DMS79 treated with DMSO at 0.1 percent for 48 hours (cell line): Measurements from ENCODE around the gene WDR73.
"Not testable (repeated sequence)": the region's sequence is repeated elsewhere in the genome, so short reads cannot be mapped to it uniquely, and the experiment has no call there.

ENCODE experiments used
- DNase-seq: peaks from one replicate; lab custom pipeline; 2025; lab: John Stamatoyannopoulos, UW

The WDR73 gene

GRCh38 chr15:84653910-84654688, at the start of gene WDR73:
TSS of gene WDR73 (minus strand) at chr15:84654283. CDS start at chr15:84654274, 9 bp downstream.
- peak; percentile 49 for DNase-seq

GRCh38 chr15:84703808-84704207, 49.7 kb upstream of the WDR73 start:
- DNase-seq: no peak

DNA sequence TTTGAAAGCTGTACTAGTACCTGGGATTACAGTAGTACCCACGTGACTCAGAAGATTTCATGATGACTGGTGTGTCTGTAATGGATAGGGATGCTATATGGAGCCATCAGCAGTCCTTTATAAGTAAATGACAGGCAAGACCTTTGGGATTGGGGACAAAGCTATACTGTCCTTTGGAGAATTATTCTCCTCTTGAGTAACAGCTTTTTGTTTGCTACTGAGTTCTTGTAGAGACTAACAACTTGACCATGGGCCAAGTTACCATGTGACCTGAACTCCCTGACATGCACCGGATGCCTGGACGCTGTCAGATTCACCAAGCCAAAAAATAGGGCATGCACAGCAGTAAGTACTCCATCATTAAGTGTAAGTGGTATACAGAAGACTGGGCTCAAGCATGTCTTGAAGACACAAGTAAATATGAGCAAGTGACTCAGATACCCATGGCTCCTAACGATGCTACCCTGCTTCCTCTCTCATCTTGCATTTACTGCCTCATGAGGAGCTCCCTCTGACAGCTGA, 48.9 kb upstream of the WDR73 start:
- DNase-seq: no peak

GRCh38 chr15:84699538-84700191, 45.6 kb upstream of the WDR73 start:
- DNase-seq: no peak

DNA sequence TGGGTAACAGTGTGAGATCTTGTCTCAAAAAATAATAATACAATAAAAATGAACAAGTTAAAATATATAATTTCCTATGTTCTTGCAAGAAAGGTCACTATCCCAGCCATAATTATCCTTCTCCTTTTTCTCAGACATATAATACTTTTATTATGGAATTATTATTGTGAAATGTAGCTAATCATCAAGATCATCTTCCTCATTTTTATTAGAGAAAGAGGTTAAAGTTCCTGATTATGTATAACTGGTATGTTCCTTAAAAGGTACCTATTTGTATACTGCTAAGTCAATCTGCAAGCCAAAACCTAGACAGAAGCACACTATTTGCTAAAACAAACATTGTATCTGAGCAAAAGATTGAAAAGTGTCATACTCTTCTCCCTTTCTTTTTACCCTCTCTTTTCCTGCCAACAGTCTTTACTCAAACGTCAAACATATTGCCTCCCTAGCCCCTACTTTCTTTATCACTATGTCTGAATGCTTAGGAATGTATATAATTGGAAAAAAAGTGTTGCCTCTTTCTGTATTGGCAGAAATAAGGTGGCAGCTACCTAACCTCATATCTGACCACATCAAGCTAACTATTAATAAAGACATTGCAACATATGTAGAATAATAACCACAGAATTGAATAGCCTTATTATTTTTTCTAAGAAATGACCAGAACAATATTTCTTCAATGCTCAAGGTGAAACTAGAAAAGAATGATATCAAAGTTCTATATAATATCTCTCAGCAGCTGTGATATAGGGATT, 43.3 kb upstream of the WDR73 start:
- DNase-seq: no peak

- no peak for DNase-seq
These were observed 42.7 kb upstream of the WDR73 start for GRCh38 chr15:84696757-84697156.

GRCh38 chr15:84690342-84690741, 36.3 kb upstream of the WDR73 start:
- DNase-seq: no peak

DNA sequence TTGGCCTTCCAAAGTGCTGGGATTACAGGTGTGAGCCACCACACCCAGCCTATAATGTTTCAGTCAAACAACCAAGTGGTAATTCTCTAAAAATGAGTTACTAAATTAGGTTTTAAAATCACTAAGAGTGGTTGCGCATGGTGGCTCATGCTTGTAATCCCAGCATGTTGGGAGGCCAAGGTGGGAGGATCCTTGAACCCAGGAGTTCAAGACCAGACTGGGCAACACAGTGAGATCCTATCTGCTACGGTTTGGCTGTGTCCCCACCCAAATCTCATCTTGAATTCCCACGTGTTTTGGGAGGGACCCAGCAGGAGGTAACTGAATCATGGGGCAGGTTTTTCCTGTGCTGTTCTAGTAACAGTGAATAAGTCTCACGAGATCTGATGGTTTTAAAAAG, 35.8 kb upstream of the WDR73 start:
- DNase-seq: no peak

GRCh38 chr15:84686446-84686845, 32.4 kb upstream of the WDR73 start:
- DNase-seq: not testable (repeated sequence)

DNA sequence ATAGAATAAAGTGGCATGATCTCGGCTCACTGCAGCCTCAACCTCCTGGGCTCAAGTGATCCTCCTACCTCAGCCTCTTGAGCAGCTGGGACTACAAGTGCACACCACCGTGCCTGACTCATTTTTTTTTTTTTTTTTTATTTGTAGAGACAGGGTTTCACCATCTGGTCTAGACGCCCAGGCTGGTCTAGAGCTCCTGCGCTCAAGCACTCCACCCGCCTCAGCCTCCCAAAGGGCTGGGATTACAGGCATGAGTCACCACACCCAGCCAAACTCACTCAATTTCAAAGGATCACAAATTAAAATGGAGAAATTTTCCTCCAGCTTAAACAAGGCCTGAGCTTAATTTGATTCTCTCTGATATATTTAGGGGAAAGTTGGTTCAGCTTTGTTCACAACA, 31.2 kb upstream of the WDR73 start:
- no peak for DNase-seq

DNA sequence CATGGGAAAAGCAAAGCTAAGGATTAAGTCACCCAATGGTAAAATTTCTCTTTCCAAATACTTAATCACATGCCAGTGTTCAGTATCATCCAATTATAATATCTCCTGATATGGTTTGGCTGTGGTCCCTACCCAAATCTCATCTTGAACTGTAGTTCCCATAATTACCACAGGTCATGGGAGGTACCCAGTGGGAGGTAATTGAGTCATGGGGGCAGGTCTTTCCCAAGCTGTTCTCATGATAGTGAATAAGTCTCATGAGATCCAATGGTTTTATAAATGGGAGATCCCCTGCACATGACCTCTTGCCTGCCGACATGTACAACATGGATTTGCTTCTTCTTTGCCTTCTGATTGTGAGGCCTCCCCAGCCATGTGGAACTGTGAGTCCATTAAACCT, 30.0 kb upstream of the WDR73 start:
- no peak for DNase-seq

- no peak for DNase-seq
These were observed 27.7 kb upstream of the WDR73 start for GRCh38 chr15:84681831-84682230.

GRCh38 chr15:84671211-84671610, 17.1 kb upstream of the WDR73 start:
- DNase-seq: peak; percentile 62

DNA sequence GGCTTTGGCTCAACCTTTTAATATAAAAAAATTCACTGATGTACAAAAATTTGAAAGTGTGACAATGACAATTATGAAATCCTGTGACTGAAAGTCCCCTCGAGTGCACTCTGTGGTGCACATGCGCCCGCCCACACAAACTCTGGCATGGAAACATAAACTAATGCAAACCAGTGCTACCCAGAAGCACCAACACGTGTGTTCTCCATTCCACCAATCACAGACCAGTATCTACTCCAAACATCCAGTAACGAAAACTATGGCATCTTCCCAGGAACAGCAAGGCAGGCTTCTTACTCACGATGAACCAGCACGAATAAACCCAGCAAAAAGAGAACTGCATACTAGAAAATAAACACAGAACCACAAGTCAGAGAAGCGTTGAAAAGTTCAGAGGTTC, 15.6 kb upstream of the WDR73 start:
- DNase-seq: no peak

DNA sequence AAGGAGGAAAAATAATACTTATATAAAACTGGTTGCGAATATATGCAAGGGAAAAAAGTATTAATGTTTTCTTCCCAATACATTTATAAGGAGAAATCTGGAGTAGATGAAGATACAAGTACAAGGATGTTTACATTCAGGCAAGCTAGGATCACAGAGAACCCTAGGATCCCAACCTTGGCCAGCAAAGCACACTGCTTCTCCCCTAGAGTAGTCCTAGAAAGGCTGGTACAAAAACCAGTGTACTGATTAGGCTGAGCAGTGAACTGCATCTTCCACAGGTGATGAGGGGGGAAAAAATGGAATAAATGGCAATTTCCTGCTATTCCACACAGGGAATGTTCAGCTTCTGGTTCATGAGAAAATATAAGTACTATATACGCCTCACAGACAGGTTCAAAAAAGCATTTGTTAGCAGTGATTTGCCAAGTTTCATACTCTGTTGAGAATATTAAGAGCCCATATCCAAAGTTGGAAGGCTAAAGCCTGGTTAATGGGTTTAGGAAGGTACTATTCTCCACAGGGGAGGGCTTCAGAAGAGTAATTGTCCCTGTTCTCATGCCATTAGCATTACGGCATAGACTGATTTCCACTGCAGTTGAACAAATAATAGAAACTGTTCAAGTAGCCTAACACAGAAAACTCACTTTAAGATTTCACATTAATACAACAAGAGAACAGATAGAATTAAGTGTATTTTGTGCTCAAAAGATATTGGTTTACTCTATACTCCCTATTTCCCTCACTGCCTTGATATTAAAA, 14.3 kb upstream of the WDR73 start:
- DNase-seq: peak; percentile 89

DNA sequence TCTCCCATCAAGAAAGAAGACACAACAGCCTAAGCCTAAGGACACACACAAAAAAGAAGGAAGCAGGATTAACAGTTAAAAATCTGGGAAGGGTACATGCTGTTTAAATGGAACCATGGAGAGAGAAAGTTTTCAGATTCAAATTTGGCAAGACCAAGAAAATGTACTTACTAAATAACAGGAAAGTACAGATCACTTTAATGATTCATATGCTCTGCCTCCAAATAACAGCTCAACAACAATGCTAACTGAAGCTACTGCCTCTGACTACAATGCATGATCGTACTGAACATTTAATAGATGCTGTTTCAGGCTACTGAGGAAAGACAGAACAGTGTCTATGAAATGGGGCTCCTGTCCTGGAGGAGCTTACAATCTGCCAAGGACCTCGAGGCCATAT, 12.3 kb upstream of the WDR73 start:
- no peak for DNase-seq

- no peak for DNase-seq
These were observed 6.9 kb upstream of the WDR73 start for GRCh38 chr15:84661001-84661400.

DNA sequence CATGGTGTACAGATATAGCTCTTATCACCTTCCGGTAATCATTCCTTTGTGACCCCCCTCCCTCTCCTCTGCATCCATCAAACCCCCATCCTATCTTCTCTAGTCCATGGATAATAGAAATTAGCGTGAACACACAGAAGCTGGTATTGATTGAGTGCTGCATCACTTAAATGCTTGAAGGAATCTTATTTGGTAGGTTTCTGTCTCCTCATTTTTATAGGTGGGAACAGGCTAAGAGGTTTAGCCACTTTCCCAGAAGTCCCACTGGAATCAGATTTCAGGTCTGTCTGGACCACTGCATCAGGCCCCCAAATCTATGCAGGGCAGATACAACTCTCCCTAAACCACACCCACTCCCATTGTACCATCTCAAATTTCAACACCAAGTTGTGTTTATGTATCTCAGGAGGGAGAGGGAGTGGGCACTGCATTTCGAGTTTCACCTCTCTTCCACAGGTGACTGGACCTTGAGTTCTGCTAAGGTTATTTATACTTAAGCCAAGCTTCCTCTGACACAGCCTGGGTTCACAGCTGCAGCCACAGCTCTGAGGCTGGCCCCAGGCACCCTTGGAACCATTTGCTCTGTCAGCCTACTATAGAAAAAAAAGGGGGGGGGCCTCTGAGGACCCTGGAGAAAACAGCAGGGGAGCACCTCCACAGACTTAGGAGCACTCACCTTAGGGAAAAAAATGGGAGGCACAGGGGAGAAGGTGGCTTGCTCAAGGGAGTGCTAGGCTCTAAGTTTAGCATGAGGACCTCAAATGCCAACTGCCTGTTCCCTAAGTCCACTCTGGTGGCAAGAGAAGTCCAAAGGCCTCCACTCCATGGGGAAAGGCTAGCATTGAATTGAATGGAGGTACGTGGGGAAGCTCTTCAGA, 6.1 kb upstream of the WDR73 start:
- peak; percentile 31 for DNase-seq

- peak; percentile 6 for DNase-seq
These were observed 4.8 kb upstream of the WDR73 start for GRCh38 chr15:84658788-84659411.

DNA sequence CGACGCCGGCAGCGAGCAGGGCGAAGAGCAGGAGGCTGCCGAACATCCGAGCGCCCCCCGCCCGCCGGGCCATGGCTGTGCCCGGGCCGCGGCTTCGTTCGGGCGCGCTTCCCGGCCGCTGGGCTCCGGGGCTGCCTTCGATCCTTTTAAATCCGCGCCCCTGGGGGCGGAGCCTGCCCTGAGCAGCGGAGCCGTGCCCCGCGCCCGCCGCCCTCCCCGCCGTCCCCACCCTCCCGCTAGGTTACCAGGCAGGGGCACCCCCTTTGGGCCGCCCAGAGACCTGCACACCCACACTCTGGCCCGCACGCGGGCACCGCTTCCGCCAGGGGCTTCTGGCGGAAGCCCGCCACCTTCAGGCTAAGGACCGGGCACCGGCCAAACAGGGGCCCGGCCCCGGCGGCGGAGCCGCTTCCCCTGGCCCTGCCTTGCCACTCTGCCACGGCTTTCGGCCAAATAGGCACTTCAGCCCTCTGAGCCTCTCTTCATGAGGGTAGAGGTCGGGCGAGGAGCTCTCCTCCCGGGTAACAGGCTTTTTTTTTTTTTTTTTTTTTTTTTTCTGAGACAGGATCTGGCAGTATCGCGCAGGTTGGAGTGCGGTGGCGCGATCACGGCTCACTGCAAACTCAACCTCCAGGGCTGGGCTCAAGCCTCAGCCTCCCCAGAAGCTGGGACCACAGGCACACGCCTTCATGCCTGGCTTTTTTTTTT, 4.2 kb upstream of the WDR73 start, which contains the start of gene NMB:
Gene NMB, minus strand, starts transcription at position 120 of the 708 bp plus-strand sequence. Its CDS starts 47 bp downstream, at position 73.
- peak; percentile 54 for DNase-seq
